ENCODE results near the gene TNIK.

- TF ChIP-seq CTCF (conservative IDR thresholded peaks at IDR 0.05; ENCODE audit: low read depth, low read length): peak; percentile 47
- TF ChIP-seq EZH2 (IDR thresholded peaks at IDR 0.05; ENCODE audit: borderline replicate concordance, low read depth, low read length, poor library complexity, severe bottlenecking): no peak
These were observed 131.7 kb downstream of the TNIK start for GRCh38 chr3:171328419-171329082.

Measured in A673 (cell line).